Activated CD4-positive, alpha-beta T cell treated with anti-CD3 and anti-CD28 coated beads, Interleukin-2, amount 50 U/mL, for 4 hours (primary cell): ENCODE measurements around the gene SPATC1L.
"Not testable (repeated sequence)": the region's sequence is repeated elsewhere in the genome, so short reads cannot be mapped to it uniquely, and the experiment has no call there.

Experiments used
- DNase-seq, 2 experiments: peaks; one replicate each; pipeline ENCODE4 v3.0.0-alpha.2; 2020

The SPATC1L gene

DNA sequence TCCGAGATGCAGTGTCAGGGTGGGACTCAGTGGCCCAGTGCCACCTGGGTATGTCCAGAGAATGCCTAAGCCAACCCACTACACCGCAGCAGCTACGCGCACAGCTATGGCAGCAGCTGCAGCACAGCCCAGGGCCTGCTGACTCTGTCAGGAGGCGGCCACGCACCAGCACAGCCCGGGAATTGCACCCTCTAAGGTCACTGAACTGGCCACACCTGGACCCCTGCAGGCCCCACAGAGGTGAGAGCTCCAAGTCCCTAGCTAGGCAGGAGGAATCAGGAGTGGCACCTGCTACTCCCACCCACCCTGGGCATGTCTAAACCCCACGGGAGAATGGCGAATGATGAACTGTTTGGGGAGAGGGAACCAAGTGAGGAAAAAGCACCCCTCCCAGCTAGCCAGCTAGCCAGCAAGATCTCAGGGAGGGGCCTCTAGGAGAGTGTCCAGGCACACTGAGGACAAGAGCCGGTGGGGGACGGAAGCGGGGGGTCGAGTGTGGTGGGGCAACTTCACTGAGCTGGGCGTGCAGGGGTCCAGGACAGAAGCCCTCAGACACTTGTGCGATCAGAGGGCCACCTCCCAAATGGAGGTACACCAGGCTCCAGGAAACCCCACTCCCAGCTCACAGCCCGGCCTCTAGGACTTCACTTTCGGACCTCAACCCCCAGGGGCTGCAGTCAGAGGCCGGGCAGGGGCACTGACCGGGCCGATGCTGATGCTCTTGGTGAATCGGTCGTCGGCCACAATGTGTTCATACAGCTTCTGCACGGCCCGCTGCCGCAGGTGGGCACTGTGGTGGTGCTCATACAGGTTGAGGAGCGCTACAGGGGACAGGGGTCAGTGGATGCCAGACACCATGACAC is 30.4 kb upstream of the SPATC1L start:
- DNase-seq = no peak

GRCh38 chr21:46213620-46214286 is 29.5 kb upstream of the SPATC1L start:
- no peak for DNase-seq

DNA sequence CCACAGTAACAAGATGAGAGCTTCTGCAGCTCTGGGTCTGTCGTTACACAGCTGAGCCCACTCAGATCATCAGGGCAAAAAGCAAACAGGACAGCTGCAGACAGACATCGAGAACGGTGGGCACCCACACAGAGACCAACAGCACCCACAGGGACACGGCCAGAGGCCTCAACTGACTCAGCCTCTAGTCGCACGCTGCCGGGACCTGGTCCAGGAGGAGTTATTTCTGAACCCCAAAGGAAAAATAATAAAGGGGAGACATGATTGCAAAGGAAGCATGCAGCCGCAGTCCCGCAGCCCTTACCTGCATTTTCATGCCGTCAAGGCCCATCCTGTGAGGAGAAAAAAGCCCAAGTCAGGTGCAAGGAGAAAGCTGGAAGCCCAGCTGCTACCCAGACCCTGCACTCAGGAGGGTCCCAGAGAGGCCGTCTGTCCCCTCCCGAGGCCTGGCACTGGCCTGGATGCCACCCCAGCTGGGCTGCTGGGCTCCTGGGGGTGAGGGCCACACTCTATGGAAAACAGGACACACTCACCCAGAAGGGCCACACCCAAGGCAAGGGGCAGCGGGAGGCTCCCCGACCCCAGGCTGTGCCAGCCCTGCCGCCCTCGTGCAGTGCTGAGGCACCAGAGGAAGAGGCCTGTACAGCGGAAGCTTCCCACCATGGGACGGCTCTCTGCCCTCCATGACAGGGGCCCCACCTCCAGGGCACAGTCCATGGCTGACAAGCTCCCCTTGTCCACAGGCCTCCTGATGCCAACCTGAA is 28.6 kb upstream of the SPATC1L start:
- DNase-seq = no peak

GRCh38 chr21:46211786-46212720 is 27.8 kb upstream of the SPATC1L start:
- no peak for DNase-seq

- no peak for DNase-seq
These were observed 27.1 kb upstream of the SPATC1L start for GRCh38 chr21:46211376-46211775.

DNA sequence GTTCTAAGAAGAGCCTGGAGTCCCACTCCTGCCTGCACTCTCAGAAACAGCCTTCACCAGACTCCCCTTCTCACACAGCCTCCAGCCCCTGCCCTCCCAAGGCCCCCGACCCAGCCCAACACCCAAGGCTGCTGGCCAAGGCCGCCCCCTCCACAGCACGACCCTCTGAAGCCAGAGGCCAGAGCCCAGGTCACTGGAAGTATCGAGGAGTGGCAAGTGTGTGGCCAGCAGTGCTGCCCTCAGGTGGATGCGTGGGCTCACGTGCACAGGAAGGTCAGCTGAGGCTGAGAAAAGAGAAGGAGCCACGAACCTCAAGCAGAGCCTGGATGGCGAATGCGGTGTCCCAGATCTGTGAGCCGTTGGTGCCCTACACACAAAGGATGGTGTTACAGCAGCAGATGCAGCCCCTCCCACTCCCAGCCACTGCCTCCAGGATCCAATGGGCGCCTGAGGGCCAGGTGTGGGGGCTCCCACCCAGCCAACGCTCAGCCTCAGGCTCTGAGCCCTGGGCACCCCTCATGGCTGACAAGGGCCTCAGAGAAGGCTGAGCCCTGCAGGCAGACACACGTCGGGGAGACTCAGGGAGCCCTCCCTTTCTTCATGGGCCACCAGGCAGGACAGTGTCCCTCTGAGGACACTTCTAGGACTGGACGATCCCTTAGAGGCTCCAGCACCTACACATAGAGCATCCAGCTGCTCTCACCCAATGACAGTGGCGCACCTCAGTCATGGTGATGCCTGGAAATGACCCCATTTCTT is 26.3 kb upstream of the SPATC1L start:
- DNase-seq = no peak

- no peak for DNase-seq
These were observed 24.8 kb upstream of the SPATC1L start for GRCh38 chr21:46208761-46209721.

- DNase-seq = no peak
These were observed 23.8 kb upstream of the SPATC1L start for GRCh38 chr21:46207920-46208591.

GRCh38 chr21:46207006-46207919 is 23.0 kb upstream of the SPATC1L start:
- no peak for DNase-seq

DNA sequence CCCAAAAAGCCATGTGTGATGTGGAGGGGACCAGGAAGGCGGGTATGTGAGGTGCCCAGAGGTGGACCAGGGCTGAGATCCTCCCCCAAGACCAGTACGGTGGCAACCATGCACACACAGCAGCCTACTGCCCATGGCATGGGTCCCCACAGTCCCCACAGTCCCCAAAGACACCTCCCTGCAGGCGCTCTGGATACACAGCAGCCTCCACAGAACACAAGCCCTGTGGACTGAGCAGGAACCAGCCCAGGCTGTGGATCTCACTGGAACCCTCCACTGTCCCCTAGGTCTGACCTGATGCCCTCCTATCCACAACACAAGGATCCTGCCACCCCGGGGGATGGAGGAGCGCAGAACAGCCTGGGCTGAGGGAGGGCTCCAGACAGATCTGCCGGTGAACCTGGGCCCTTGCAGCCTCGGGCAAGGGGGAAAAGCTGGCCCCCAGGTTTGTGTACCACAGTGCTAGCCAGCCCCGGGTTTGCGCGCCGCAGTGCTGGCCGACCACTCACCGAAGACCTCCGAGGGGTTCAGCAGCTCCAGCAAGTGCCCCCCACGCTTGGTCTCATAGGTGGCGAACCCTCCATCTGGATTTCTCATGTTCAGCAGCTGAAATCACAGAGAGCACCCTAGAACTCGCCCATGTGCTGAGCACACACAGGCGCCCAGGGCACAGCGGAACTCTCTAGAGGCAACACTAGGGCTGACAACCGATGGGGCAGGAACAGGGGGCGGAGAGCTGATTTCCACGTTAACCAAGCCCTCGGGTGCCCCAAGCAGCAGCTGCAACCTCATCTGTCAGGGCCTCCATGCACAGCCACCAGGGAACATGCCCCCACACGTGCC is 22.1 kb upstream of the SPATC1L start:
- DNase-seq = no peak

- DNase-seq = no peak
These were observed 21.5 kb upstream of the SPATC1L start for GRCh38 chr21:46205766-46206162.

DNA sequence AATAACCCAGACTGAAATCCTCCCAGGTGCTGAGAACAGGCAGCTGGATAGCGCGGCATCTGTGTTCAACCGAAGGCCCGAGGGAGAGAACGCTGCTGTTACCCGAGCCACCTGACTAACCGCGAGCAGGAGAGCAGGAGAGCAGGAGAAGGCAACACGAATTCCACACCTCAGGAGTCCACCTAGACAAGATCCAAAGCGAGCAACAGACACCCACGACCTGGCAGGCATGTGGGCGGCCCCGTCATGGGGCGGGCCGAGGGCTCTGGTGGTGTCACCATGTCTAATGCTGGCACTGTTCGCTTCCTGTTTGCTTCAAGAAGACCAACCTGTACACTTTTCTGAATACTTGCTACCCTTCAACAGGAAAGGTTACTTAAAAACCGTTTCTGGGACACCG is 20.9 kb upstream of the SPATC1L start:
- DNase-seq = no peak

DNA sequence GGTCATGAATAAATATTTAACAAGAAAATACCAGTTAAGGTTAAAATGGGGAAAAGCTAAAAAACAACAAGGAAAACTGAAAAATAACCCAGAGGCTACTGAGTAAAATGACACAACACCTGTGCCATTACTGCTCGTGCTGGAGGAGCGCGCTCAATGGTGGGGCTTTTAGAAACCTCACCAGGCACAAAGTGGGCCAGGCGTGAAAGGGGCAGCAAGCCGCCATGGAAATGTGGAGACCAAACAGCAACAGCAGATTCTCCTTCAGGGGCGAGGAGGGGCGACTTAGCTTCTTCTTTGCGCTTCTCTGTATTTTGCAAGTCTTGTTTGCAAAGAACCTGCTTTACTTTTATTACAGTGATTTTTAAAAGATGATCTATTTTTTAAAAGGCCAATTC is 18.9 kb upstream of the SPATC1L start:
- no peak for DNase-seq

GRCh38 chr21:46202592-46203202 is 18.4 kb upstream of the SPATC1L start:
- no peak for DNase-seq

- not testable (repeated sequence) for DNase-seq
These were observed 16.9 kb upstream of the SPATC1L start for GRCh38 chr21:46200877-46201803.
